Motor neuron (in vitro differentiated cells): ENCODE measurements around the gene CMTM8. TPM values are rescaled to one million over a fixed set of nuclear protein-coding genes. Genes with fewer than 3 reads are reported as not detected.

Experiments
- ATAC-seq, 8 experiments: fragments of 200-7000 bp; cut with Tn5 transposase; replicated peaks in 6 of 8; 2 replicates each; pipeline ENCODE4 v1.8.0; 2021; ENCODE audit warnings: mild to moderate bottlenecking in 8 of 8, moderate library complexity in 8 of 8
- H3K27ac ChIP-seq, 2 donors: fragments of 250-450 bp; sonication (Bioruptor Pico); 2 replicates each; pipeline ENCODE4 v1.9.0; 2021; ENCODE audit warnings: antibody characterized with exemption in 2 of 2, mild to moderate bottlenecking in 2 of 2, moderate library complexity in 1 of 2
- H3K4me1 ChIP-seq, 2 donors: fragments of 250-450 bp; sonication (Bioruptor Pico); replicated peaks in 1 of 2; 2 replicates each; pipeline ENCODE4 v1.6.1; 2021; ENCODE audit warnings: antibody characterized with exemption in 2 of 2, mild to moderate bottlenecking in 2 of 2, moderate library complexity in 1 of 2
- H3K4me3 ChIP-seq, 5 donors: fragments of 250-450 bp; sonication (Bioruptor Pico); 2 replicates each; pipeline ENCODE4 v1.9.0; 2021; ENCODE audit warnings: antibody characterized with exemption in 5 of 5, mild to moderate bottlenecking in 5 of 5, moderate library complexity in 4 of 5
- WGBS, 10 experiments: fragments of 450-650 bp; shearing (Covaris generic); methylation state at CpG; one replicate each; pipeline ENCODE4 v1.0.0; 2022; 5-methylcytosine and 5-hydroxymethylcytosine counted together
- in situ Hi-C, 9 experiments: fragments of 400-800 bp; cut with MboI; loops; one replicate each; pipeline ENCODE4 v1.15.0; 2021; ENCODE audit warnings: low sequenced_read_pairs in 9 of 9, low pct_unique_long_range_greater_than_20kb in 2 of 9; ENCODE audit not compliant: unreplicated experiment in 9 of 9
- total RNA-seq, 8 experiments: library from RNA; unstranded; fragments of 300-600 nt; gene quantifications; 2 replicates each; pipeline versions ENCODE4 v1.2.3 to v1.2.4, GENCODE V29; 2022

Gene CMTM8
- total RNA-seq, 8 experiments from 2014 or later, result 0.40 to 2.4 (median 1.3) TPM

- Histone ChIP-seq H3K27ac (no peak overlapping the region), H3K4me3 (no peak overlapping the region), H3K4me1 (peaks cover 0 to 6% of the 10 kb centered on the region in 2 donors)
- in situ Hi-C loops, result loop anchor here in 1 of 9 experiments (25.0 kb wide), 1 partner anchor 102 kb away; no protein-coding TSS in a partner anchor
- ATAC-seq, result no peak
- WGBS, 10 experiments, result 20 to 100% (median 76%) methylated on average over 1 to 5 of the region's 5 CpGs
Observed at GRCh38 chr3:32288819-32289218, 50.3 kb downstream of the CMTM8 start.

- Histone ChIP-seq H3K4me3 (no peak overlapping the region), H3K27ac (no peak overlapping the region), H3K4me1 (peaks cover 0 to 6% of the 10 kb centered on the region in 2 donors)
- 10 to 64% (median 48%) methylated on average over 2 to 3 of the region's 3 CpGs; no CpG with 5 or more reads in 5 of the 10 experiments for WGBS, 10 experiments
- ATAC-seq, result peak in 5 of 8 experiments; percentile 32 to 84 (median 66)
- in situ Hi-C loops, result loop anchor here in 1 of 9 experiments (25.0 kb wide), 1 partner anchor 103 kb away; no protein-coding TSS in a partner anchor
Observed at GRCh38 chr3:32290619-32291018, 52.1 kb downstream of the CMTM8 start.

- in situ Hi-C loops, result loop anchor here in 1 of 9 experiments (25.0 kb wide), 1 partner anchor 105 kb away; no protein-coding TSS in a partner anchor
- 31 to 100% (median 85%) methylated on average over 1 to 6 of the region's 7 CpGs for WGBS, 10 experiments
- peaks cover 0 to 6% of the 10 kb centered on the region in 2 donors for H3K4me1 ChIP-seq
- no peak overlapping the region for H3K27ac ChIP-seq
- ATAC-seq, result no peak
- no peak overlapping the region for H3K4me3 ChIP-seq
Observed at GRCh38 chr3:32292085-32292796, 53.8 kb downstream of the CMTM8 start.

GRCh38 chr3:32293903-32294302, 55.4 kb downstream of the CMTM8 start:
- peaks cover 0 to 6% of the 10 kb centered on the region in 2 donors for H3K4me1 ChIP-seq
- H3K4me3 ChIP-seq, result no peak overlapping the region
- in situ Hi-C loops, result loop anchor here in 1 of 9 experiments (25.0 kb wide), 1 partner anchor 107 kb away; no protein-coding TSS in a partner anchor
- 7 to 100% (median 82%) methylated on average over 1 to 3 of the region's 3 CpGs; no CpG with 5 or more reads in 5 of the 10 experiments for WGBS, 10 experiments
- H3K27ac ChIP-seq, result no peak overlapping the region
- no peak for ATAC-seq

- Histone ChIP-seq H3K4me1 (no peaks in the 10 kb centered on the region), H3K27ac (no peak overlapping the region), H3K4me3 (no peak overlapping the region)
- in situ Hi-C loops, result loop anchor here in 1 of 9 experiments (25.0 kb wide), 1 partner anchor 109 kb away; no protein-coding TSS in a partner anchor
- ATAC-seq, result peak; percentile 69 to 92 (median 80)
- 0 to 53% (median 5%) methylated on average over 2 to 5 of the region's 8 CpGs; no CpG with 5 or more reads in 4 of the 10 experiments for WGBS, 10 experiments
Observed at GRCh38 chr3:32296251-32297204, 58.0 kb downstream of the CMTM8 start.

GRCh38 chr3:32297366-32297765, 58.9 kb downstream of the CMTM8 start:
- WGBS, 10 experiments, result 75 to 100% (median 91%) methylated on average over 2 to 4 of the region's 5 CpGs; no CpG with 5 or more reads in 6 of the 10 experiments
- Histone ChIP-seq H3K4me1 (no peaks in the 10 kb centered on the region), H3K4me3 (no peak overlapping the region), H3K27ac (no peak overlapping the region)
- ATAC-seq, result no peak
- in situ Hi-C loops, result loop anchor here in 1 of 9 experiments (25.0 kb wide), 1 partner anchor 110 kb away; no protein-coding TSS in a partner anchor

GRCh38 chr3:32301426-32301825, 62.9 kb downstream of the CMTM8 start:
- Histone ChIP-seq H3K4me1 (peaks cover 13 to 22% of the 10 kb centered on the region in 2 donors), H3K27ac (no peak overlapping the region), H3K4me3 (no peak overlapping the region)
- 75 to 100% (median 92%) methylated on average over 2 of the region's 2 CpGs; no CpG with 5 or more reads in 3 of the 10 experiments for WGBS, 10 experiments
- in situ Hi-C loops, result no loop called here
- ATAC-seq, result no peak

GRCh38 chr3:32302601-32303398, 64.3 kb downstream of the CMTM8 start:
- H3K4me1 ChIP-seq, result peaks cover 13 to 22% of the 10 kb centered on the region in 2 donors
- no peak overlapping the region for H3K27ac ChIP-seq
- 0 to 100% (median 74%) methylated on average over 1 to 6 of the region's 7 CpGs for WGBS, 10 experiments
- no peak overlapping the region for H3K4me3 ChIP-seq
- in situ Hi-C loops, result no loop called here
- ATAC-seq, result peak in 2 of 8 experiments; percentile 65 to 79

GRCh38 chr3:32303399-32303747, 64.9 kb downstream of the CMTM8 start:
- 23 to 96% (median 78%) methylated on average over 3 to 6 of the region's 6 CpGs for WGBS, 10 experiments
- ATAC-seq, result no peak
- Histone ChIP-seq H3K4me3 (no peak overlapping the region), H3K27ac (no peak overlapping the region), H3K4me1 (peaks cover 13 to 22% of the 10 kb centered on the region in 2 donors)
- in situ Hi-C loops, result no loop called here

GRCh38 chr3:32303977-32304881, 65.7 kb downstream of the CMTM8 start:
- 54 to 100% (median 71%) methylated on average over 1 to 3 of the region's 3 CpGs for WGBS, 10 experiments
- Histone ChIP-seq H3K4me3 (no peak overlapping the region), H3K27ac (peak overlapping the region in 1 of 2 donors; percentile 68), H3K4me1 (peaks cover 13 to 22% of the 10 kb centered on the region in 2 donors)
- peak in 4 of 8 experiments; percentile 35 to 87 (median 74) for ATAC-seq
- in situ Hi-C loops, result no loop called here

GRCh38 chr3:32305361-32305876, 66.9 kb downstream of the CMTM8 start:
- Histone ChIP-seq H3K27ac (peak overlapping the region in 1 of 2 donors; percentile 69), H3K4me3 (no peak overlapping the region), H3K4me1 (peaks cover 13 to 22% of the 10 kb centered on the region in 2 donors)
- in situ Hi-C loops, result no loop called here
- WGBS, 10 experiments, result 0 to 100% (median 88%) methylated on average over 1 to 2 of the region's 2 CpGs; no CpG with 5 or more reads in 1 of the 10 experiments
- ATAC-seq, result no peak
